Adrenal gland (tissue), 12 donors: ENCODE measurements around the gene WDCP. TPM values are rescaled to one million over a fixed set of nuclear protein-coding genes. Genes with fewer than 3 reads are reported as not detected.

Experiments
- DNase-seq, 7 donors: peaks; one replicate each; pipeline ENCODE4 v3.0.0-alpha.2; 2019 to 2020
- H3K27ac ChIP-seq, 5 donors: fragments of 200-600 bp; sonication (generic) in 4 of 5; 1 replicate in 3 of 5; 2 replicates in 2 of 5; pipeline versions ENCODE4 v1.5.1 to v1.8.0; 2016 to 2020; ENCODE audit warnings: mild to moderate bottlenecking in 1 of 5
- H3K27me3 ChIP-seq: fragments of 200-600 bp; 2 replicates; pipeline ENCODE4 v1.8.0; 2021
- H3K36me3 ChIP-seq, 2 donors: fragments of 200-600 bp; replicated peaks in 1 of 2; 1 replicate in 1 of 2; 2 replicates in 1 of 2; pipeline versions ENCODE4 v1.5.1 to v1.8.0; 2018 to 2022
- H3K4me1 ChIP-seq, 2 donors: fragments of 200-600 bp; replicated peaks in 1 of 2; 1 replicate in 1 of 2; 2 replicates in 1 of 2; pipeline versions ENCODE4 v1.5.1 to v1.8.0; 2018 to 2021
- H3K4me3 ChIP-seq, 4 donors: fragments of 200-600 bp; sonication (generic) in 3 of 4; one replicate each; pipeline ENCODE4 v1.5.1; 2016 to 2018
- H3K9me3 ChIP-seq, 3 donors: fragments of 200-600 bp; sonication (generic) in 1 of 3; replicated peaks in 1 of 3; 1 replicate in 2 of 3; 2 replicates in 1 of 3; pipeline versions ENCODE4 v1.5.1 to v1.8.0; 2016 to 2021
- CTCF ChIP-seq, 6 experiments: fragments of 450-650 bp in 4 of 6; fragments of 200-600 bp in 2 of 6; sonication (generic) in 1 of 6; IDR thresholded peaks; 1 replicate in 5 of 6; 2 replicates in 1 of 6; pipeline versions ENCODE4 v1.5.1 to v1.8.0; 2016 to 2021; ENCODE audit warnings: antibody characterized with exemption in 6 of 6, mild to moderate bottlenecking in 2 of 6, moderate library complexity in 1 of 6
- POLR2A ChIP-seq, 2 donors: fragments of 450-650 bp; IDR thresholded peaks; one replicate each; pipeline ENCODE4 v1.6.1; 2017; ENCODE audit warnings: antibody characterized with exemption in 2 of 2, mild to moderate bottlenecking in 2 of 2, moderate library complexity in 1 of 2
- WGBS, 4 donors: extraction: QIAGEN DNeasy Blood & Tissue Kit in 2 of 4; methylation state at CpG; one replicate each; pipeline versions ENCODE4 v1.1.5 to v1.1.7; 2013 to 2017; 5-methylcytosine and 5-hydroxymethylcytosine counted together
- intact Hi-C, 2 donors: fragments of 100-400 bp; cut with DNase I; formaldehyde crosslinking; loops; one replicate each; pipeline versions ENCODE4 v1.14.1 to v1.15.0; 2022 to 2023
- polyA plus RNA-seq, 3 donors: library from polyadenylated mRNA; stranded (reverse); fragments of 200-250 nt in 2 of 3; fragments of 350-450 nt in 1 of 3; fragmentation: Illumina TruSeq in 1 of 3; extraction: RNeasy Lipid Tissue Mini Kit (QIAGEN cat#74804) in 1 of 3; gene quantifications; one replicate each; pipeline ENCODE4 v1.2.3, GENCODE V29; 2013 to 2014
- total RNA-seq, 9 donors: library from RNA; depleted of rRNA in 4 of 9; stranded (reverse); fragments of >200 nt in 4 of 9; fragments of 120-200 nt in 1 of 9; fragmentation: NEBNext Ultra II Directional in 1 of 9; extraction: Animal tissue kit (Norgen Biotek cat#: 25700) in 1 of 9; gene quantifications; one replicate each; pipeline versions ENCODE4 v1.1.0 to v1.2.4, GENCODE V29; 2013 to 2023
- donor health status: healthy with polysubstance abuse.
- donor health status: Bipolar disorder and iron deficiency.
- donor health status: DM: yes; HTN: yes; CAD: no.
- donor health status: DM: no; HTN: no; CAD: no.
- donor health status: DM: no; HTN: no; CAD: no.
- donor health status: DM: yes; HTN: yes; CAD: no.

Gene WDCP
- total and polyA plus RNA-seq, 12 donors, result 1.9 to 18.0 (median 11.0) TPM

- peak in 1 of 7 donors; percentile 52 for DNase-seq
- peaks cover 0 to 21% of the 10 kb centered on the region in 2 donors for H3K36me3 ChIP-seq
- WGBS, 4 donors, result 59 to 70% (median 66%) methylated on average over 5 of the region's 5 CpGs
Measured at GRCh38 chr2:24075259-24075658, 28.1 kb upstream of the WDCP start.

GRCh38 chr2:24073816-24074215 is 26.6 kb upstream of the WDCP start:
- H3K27ac ChIP-seq, result no peak overlapping the region
- no peak for TF ChIP-seq POLR2A (IDR thresholded peaks at IDR 0.05)
- no peak for TF ChIP-seq CTCF (IDR thresholded peaks at IDR 0.05)
- WGBS, 4 donors, result 89 to 92% (median 90%) methylated on average over 6 of the region's 6 CpGs
- no peaks in the 10 kb centered on the region for H3K27me3 ChIP-seq
- no peak overlapping the region for H3K4me3 ChIP-seq
- intact Hi-C loops, result loop anchor here in 1 of 2 donors (10.0 kb wide), 1 partner anchor 149 kb away; the partner anchor contains the start of gene ATAD2B
- peaks cover 0 to 30% of the 10 kb centered on the region in 2 donors for H3K36me3 ChIP-seq
- DNase-seq, result no peak
- H3K9me3 ChIP-seq, result no peaks in the 10 kb centered on the region
- peaks cover 14 to 20% of the 10 kb centered on the region in 2 donors for H3K4me1 ChIP-seq

More at GRCh38 chr2:24075259-24075658, 28.1 kb upstream of the WDCP start:
- peak overlapping the region in 3 of 5 donors; percentile 84 to 96 (median 88) for H3K27ac ChIP-seq
- intact Hi-C loops, result loop anchor here (5.0 to 10.0 kb wide), 2 partner anchors 148 to 150 kb away; partner anchors contain the start of gene ATAD2B (in 2 of the 2)
- peaks cover 14 to 20% of the 10 kb centered on the region in 2 donors for H3K4me1 ChIP-seq
- H3K9me3 ChIP-seq, result no peaks in the 10 kb centered on the region
- peak overlapping the region in 2 of 4 donors; percentile 66 to 90 for H3K4me3 ChIP-seq
- no peaks in the 10 kb centered on the region for H3K27me3 ChIP-seq
- TF ChIP-seq POLR2A (IDR thresholded peaks at IDR 0.05) (no peak), CTCF (IDR thresholded peaks at IDR 0.05) (no peak)

GRCh38 chr2:24072259-24072658 is 25.1 kb upstream of the WDCP start:
- WGBS, 4 donors, result 82 to 95% (median 91%) methylated on average over 4 of the region's 4 CpGs
- Histone ChIP-seq H3K4me1 (peaks cover 7 to 11% of the 10 kb centered on the region in 2 donors), H3K27ac (no peak overlapping the region), H3K36me3 (peaks cover 0 to 41% of the 10 kb centered on the region in 2 donors), H3K27me3 (no peaks in the 10 kb centered on the region), H3K4me3 (no peak overlapping the region), H3K9me3 (no peaks in the 10 kb centered on the region)
- intact Hi-C loops, result loop anchor here in 1 of 2 donors (10.0 kb wide), 1 partner anchor 147 kb away; the partner anchor contains the start of gene ATAD2B
- no peak for DNase-seq
- no peak for TF ChIP-seq CTCF (IDR thresholded peaks at IDR 0.05)
- no peak for TF ChIP-seq POLR2A (IDR thresholded peaks at IDR 0.05)

GRCh38 chr2:24065341-24065740 is 18.1 kb upstream of the WDCP start:
- peaks cover 0 to 22% of the 10 kb centered on the region in 2 donors for H3K36me3 ChIP-seq

More at GRCh38 chr2:24065341-24065740, 18.1 kb upstream of the WDCP start:
- no peak for DNase-seq
- H3K4me1 ChIP-seq, result no peaks in the 10 kb centered on the region
- H3K27me3 ChIP-seq, result no peaks in the 10 kb centered on the region
- no peaks in the 10 kb centered on the region for H3K9me3 ChIP-seq
- no peak overlapping the region for H3K27ac ChIP-seq
- TF ChIP-seq POLR2A (IDR thresholded peaks at IDR 0.05) (no peak), CTCF (IDR thresholded peaks at IDR 0.05) (no peak)
- no peak overlapping the region for H3K4me3 ChIP-seq
- intact Hi-C loops, result no loop called here
- 76 to 94% (median 78%) methylated on average over 2 of the region's 2 CpGs for WGBS, 4 donors
